GM18519 (cell line): ENCODE measurements around the gene MTERF2.

Experiments
- ATAC-seq: cut with Tn5 transposase; IDR thresholded peaks from one replicate; pipeline ENCODE4 v1.9.1; 2021; ENCODE audit warnings: mild to moderate bottlenecking, moderate library complexity; ENCODE audit not compliant: unreplicated experiment, low FRiP score

The MTERF2 gene

DNA sequence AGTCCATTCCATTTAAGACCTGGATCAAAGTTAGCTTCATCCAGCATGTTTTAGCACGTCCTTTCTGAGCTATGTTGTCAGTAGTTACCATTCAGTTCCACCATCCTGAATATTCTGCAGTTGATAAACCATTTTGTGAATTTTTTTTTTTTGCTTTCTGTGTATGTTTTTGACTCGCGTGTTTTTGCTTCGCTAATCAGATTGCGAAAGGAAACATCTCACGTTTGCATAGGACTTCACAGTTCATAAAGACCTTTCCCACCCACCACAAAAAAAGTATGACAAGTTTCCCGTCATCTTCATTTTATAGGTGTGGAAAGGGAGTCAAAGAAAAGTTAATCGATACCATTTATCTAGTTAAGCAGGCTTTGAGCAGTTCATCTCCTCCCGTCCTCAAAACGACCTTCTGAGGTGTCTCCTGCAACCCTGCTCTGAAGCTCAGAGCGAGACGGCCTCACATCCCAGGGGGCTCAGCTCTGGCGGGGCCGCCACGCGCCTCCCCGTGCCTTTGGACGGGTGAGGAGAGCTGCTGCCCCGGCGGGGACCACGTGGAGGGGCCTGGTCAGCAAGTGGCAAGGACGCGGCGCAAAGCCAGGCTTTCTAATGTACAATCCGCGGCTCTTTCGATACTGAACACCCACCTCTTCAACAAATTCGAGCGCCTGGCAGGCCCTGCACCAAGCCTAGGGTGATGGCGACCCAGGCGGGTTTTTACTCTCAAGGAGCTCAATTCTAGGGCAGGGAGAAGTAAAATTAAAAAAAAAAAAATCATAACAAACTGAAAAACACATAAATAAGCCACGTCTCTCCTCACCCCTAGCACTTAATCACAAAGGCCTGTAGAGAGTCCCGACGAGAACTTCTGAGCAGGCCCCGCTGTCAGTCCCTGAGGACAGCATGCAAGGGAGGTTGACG is 32.2 kb downstream of the MTERF2 start:
- no peak for ATAC-seq

DNA sequence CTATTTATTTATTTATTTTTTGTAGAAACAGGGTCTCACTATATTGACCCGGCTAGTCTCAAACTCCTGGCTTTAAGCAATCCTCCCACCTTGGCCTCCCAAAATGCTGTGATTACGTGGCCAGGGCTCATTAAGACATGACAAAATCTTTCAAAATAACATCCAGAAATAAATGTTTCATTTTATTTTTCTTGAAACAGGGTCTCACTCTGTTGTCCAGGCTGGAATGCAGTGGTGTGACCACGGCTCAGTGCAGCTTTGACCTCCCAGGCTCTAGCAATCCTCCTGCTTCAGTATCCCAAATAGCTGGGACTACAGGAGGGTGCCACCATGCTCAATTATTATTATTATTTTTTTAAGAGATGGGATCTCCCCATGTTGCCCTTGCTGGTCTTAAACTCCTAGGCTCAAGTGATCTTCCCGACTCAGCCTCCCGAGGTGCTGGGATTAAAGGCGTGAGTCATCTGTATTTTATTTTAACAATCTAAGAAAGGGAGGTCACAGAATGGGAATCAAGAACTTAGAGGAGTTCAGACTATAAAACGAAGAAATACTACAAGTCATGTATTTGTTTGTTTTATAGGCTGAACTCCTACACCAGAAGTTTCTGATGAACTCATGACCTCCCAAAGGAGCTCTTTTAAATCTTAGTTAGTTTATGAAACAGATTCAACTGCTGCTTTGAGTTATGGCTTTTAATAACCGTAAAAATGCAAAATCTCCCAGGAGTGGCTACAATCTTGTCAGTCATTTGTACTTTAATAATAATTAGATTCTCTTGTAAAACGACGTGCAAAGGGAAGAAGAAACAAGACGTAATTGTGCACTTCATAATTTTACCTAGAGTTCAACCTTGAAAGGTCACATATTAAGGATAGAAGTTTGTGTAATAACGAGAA is 33.3 kb downstream of the MTERF2 start:
- no peak for ATAC-seq

DNA sequence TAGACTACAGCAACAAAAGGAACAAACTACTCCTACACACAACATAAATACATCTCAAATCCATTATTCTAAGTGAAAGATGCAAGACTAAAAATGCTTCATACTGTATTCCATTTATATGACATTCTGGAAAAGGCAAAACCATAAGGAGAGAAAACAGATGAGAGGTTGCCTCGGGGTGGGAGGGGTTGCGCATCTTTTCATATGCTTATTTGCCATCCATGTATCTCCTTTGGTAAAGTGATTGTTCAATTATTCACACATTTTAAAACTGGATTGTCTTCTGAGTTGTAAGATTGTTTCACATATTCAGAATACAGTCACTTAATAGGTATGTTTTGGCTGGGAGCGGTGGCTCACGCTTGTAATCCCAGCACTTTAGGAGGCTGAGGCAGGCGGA is 36.4 kb downstream of the MTERF2 start:
- no peak for ATAC-seq

DNA sequence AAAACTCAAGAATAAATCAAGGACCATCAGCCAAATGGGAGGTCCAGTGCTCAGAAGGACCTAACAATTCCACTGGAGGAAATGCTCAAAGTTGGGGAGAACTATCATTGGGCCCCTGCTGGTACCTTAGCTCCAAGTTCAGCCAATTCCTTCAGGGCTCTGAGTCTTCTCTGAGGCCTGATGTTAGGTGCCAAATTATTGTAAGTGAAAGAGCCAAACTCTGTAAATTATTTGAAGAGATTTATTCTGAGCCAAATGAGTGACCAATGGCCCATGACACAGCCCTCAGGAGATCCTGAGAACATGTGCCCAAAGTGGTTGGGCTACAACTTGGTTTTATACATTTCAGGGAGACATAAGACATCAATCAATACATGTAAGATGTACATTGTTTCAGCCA is 39.5 kb downstream of the MTERF2 start:
- no peak for ATAC-seq

DNA sequence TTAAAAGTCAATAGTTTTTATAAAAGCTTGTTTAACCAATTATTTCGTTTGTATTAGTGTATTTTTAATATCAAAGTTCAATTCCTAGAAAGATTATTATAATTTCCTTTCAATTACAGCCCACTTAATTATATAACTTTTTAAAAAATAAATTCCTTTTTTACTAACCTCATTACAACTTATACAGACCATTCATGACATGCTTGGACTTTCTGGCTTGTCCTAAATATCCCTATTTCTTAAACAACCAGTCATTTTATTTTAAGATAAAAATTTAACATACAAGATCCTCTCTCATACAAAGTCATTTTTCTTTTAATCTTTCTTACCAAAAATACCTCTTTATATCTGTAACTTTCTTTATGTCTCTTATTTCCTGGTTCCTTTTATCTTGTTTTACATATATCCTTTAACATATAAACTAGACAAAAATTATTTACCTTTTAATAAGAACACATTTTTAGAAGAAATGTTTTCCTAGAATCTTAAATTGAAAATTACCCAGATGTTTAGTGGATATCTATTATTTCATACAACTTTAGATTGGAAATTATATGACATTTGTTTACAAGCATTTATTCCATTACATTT is 41.6 kb downstream of the MTERF2 start:
- no peak for ATAC-seq

DNA sequence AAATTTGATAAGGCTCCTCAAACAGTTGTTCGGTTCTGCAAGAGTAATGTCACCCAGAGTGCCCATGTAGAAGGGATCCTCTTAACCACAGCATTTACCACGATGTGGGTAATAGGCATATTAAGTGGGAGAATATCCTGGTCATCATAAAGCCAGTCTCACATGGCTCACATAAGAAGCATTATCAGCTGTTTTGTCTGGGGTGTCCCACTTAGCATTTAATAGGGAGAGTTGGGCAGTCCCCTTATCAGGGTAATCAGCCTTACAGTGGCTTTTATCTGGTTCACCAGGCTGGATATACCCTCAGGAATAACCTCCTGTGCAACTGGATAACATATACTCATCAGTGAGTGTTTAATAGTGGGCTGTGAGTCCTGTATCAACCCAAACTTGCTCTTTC is 44.2 kb downstream of the MTERF2 start:
- no peak for ATAC-seq

DNA sequence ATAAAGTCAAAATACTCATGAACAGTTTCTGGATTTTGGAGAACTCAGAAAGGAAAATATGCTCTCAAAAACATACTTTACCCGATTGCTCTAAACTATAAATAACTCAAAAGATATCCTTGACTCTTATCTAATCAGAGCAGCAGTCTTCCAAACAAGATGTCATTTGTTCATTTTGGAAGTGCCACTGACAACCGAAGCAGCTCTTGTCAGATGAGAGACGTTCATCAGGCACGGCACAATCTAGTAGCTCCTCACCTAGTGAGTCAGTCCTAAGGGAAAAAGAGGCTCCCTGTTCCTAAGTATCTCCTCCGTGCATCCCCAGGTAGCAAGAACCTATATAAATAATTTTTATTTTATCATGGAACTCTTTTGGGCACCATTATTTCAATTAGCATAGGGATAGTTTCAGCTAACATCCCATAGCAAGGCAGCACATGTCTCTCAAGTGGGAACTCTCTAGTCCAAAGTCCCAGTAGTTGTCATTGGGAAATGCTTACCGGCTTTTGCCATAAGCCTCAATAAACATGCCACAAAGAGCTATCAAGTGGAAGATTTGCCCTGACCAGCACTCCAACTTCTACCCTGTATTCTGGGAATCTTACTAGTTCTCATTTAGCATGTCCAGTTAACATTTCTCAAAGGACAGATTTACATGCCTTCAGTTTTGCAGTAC is 45.3 kb downstream of the MTERF2 start:
- no peak for ATAC-seq

DNA sequence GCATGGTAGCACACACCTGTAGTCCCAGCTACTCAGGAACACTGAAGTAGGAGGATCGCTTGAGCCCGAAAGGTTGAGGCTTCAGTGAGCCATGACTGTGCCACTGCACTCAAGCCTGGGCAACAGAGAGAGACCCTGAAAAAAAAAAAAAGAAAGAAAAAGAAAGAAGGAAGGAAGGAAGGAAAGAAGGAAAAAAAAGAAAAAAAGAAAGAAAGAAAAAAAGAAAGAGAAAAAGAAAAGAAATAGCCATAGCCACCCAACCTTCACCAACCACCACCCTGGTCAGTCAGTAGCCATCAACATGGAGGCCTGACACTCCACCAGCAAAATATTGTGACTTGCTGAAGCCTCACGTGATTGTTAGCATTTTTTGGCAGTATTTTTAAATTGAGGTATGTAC is 52.7 kb downstream of the MTERF2 start:
- ATAC-seq = no peak
